Uterus (tissue), 4 donors: ENCODE measurements around the gene WNT2. TPM values are rescaled to one million over a fixed set of nuclear protein-coding genes. Genes with fewer than 3 reads are reported as not detected.

Experiments used
- DNase-seq, 2 donors: peaks; one replicate each; pipeline ENCODE4 v3.0.0-alpha.2; 2019 to 2020
- H3K27ac ChIP-seq, 2 donors: fragments of 200-600 bp; sonication (generic); 1 replicate in 1 of 2; 2 replicates in 1 of 2; pipeline ENCODE4 v1.5.1; 2016 to 2018
- H3K27me3 ChIP-seq, 2 donors: fragments of 200-600 bp; sonication (generic); one replicate each; pipeline ENCODE4 v1.5.1; 2018 to 2019; ENCODE audit warnings: control low read depth in 1 of 2
- H3K36me3 ChIP-seq, 2 donors: fragments of 200-600 bp; sonication (generic); one replicate each; pipeline ENCODE4 v1.5.1; 2019; ENCODE audit warnings: control low read depth in 1 of 2
- H3K4me1 ChIP-seq, 2 donors: fragments of 200-600 bp; sonication (generic); one replicate each; pipeline ENCODE4 v1.5.1; 2018 to 2019; ENCODE audit warnings: control low read depth in 1 of 2
- H3K4me3 ChIP-seq, 2 donors: fragments of 200-600 bp; sonication (generic); 1 replicate in 1 of 2; 2 replicates in 1 of 2; pipeline ENCODE4 v1.5.1; 2018 to 2019; ENCODE audit warnings: mild to moderate bottlenecking in 1 of 2
- H3K9me3 ChIP-seq, 2 donors: fragments of 200-600 bp; sonication (generic); one replicate each; pipeline ENCODE4 v1.5.1; 2019; ENCODE audit warnings: control low read depth in 1 of 2
- POLR2A ChIP-seq, 2 donors: fragments of 450-650 bp; IDR thresholded peaks; one replicate each; pipeline ENCODE4 v1.6.1; 2016; ENCODE audit warnings: antibody characterized with exemption in 2 of 2, mild to moderate bottlenecking in 1 of 2, moderate library complexity in 1 of 2
- intact Hi-C: fragments of 100-400 bp; cut with DNase I; formaldehyde crosslinking; loops from one replicate; pipeline ENCODE4 v1.15.1; 2023; ENCODE audit warnings: low total_unique reads
- total RNA-seq, 4 donors: library from RNA; depleted of rRNA in 3 of 4; stranded (reverse); fragments of >200 nt in 3 of 4; gene quantifications; one replicate each; pipeline versions ENCODE4 v1.1.0 to v1.2.4, GENCODE V29; 2014 to 2023
- TF ChIP-seq, protein P1 (sequence below), 4 experiments: fragments of 200-600 bp in 2 of 4; fragments of 450-650 bp in 2 of 4; sonication (generic) in 2 of 4; IDR thresholded peaks; one replicate each; pipeline ENCODE4 v1.5.1; 2016 to 2019; ENCODE audit warnings: antibody characterized with exemption in 4 of 4, mild to moderate bottlenecking in 2 of 4, moderate library complexity in 1 of 4
- donor health status: DM: yes; HTN: yes; CAD: no.

Gene WNT2
- total RNA-seq, 4 donors from 2014 or later = 1.5 to 8.3 (median 2.3) TPM; not detected in 1

- Histone ChIP-seq H3K4me1 (no peaks in the 10 kb centered on the region), H3K27me3 (no peaks in the 10 kb centered on the region), H3K27ac (no peak overlapping the region), H3K36me3 (no peaks in the 10 kb centered on the region), H3K9me3 (no peaks in the 10 kb centered on the region), H3K4me3 (no peak overlapping the region)
- intact Hi-C loops = no loop called here
- TF ChIP-seq, protein P1, sequence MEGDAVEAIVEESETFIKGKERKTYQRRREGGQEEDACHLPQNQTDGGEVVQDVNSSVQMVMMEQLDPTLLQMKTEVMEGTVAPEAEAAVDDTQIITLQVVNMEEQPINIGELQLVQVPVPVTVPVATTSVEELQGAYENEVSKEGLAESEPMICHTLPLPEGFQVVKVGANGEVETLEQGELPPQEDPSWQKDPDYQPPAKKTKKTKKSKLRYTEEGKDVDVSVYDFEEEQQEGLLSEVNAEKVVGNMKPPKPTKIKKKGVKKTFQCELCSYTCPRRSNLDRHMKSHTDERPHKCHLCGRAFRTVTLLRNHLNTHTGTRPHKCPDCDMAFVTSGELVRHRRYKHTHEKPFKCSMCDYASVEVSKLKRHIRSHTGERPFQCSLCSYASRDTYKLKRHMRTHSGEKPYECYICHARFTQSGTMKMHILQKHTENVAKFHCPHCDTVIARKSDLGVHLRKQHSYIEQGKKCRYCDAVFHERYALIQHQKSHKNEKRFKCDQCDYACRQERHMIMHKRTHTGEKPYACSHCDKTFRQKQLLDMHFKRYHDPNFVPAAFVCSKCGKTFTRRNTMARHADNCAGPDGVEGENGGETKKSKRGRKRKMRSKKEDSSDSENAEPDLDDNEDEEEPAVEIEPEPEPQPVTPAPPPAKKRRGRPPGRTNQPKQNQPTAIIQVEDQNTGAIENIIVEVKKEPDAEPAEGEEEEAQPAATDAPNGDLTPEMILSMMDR (IDR thresholded peaks at IDR 0.05) = no peak
- TF ChIP-seq POLR2A (IDR thresholded peaks at IDR 0.05) = no peak
- DNase-seq = no peak
These were observed 71.2 kb downstream of the WNT2 start for GRCh38 chr7:117251687-117252086.

- TF ChIP-seq, protein P1 (IDR thresholded peaks at IDR 0.05) = no peak
- TF ChIP-seq POLR2A (IDR thresholded peaks at IDR 0.05) = no peak
- Histone ChIP-seq H3K36me3 (no peaks in the 10 kb centered on the region), H3K27ac (no peak overlapping the region), H3K9me3 (no peaks in the 10 kb centered on the region), H3K4me1 (no peaks in the 10 kb centered on the region), H3K27me3 (no peaks in the 10 kb centered on the region), H3K4me3 (no peak overlapping the region)
- DNase-seq = no peak
- intact Hi-C loops = no loop called here
These were observed 72.1 kb downstream of the WNT2 start for GRCh38 chr7:117250801-117251200.

- Histone ChIP-seq H3K27me3 (no peaks in the 10 kb centered on the region), H3K27ac (no peak overlapping the region), H3K4me3 (no peak overlapping the region), H3K9me3 (no peaks in the 10 kb centered on the region), H3K4me1 (no peaks in the 10 kb centered on the region), H3K36me3 (no peaks in the 10 kb centered on the region)
- no peak for TF ChIP-seq POLR2A (IDR thresholded peaks at IDR 0.05)
- TF ChIP-seq, protein P1 (IDR thresholded peaks at IDR 0.05) = no peak
- intact Hi-C loops = no loop called here
- DNase-seq = no peak
These were observed 72.6 kb downstream of the WNT2 start for GRCh38 chr7:117250245-117250644.

DNA sequence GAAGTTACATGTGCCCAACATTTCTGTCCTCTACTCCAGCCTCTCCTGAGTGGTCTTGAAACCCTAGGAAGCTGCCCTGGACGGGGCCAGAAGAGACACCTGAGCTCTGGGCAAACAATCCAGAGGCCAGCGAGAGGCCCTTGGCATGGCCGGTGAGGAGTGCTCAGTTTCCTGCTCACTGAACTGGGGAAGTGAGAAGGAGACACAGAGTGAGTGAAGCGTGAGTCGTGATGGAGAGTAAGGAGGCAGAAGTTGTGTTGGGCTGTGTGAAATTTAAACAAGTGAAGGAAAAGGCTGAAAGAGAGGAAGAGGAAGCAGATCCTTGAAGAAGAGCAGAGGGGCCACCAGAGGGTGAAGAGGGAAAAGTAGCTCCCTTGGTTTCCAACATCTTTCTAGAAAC, 73.2 kb downstream of the WNT2 start:
- no peaks in the 10 kb centered on the region for H3K27me3 ChIP-seq
- no peaks in the 10 kb centered on the region for H3K9me3 ChIP-seq
- no peaks in the 10 kb centered on the region for H3K4me1 ChIP-seq
- no peak for DNase-seq
- no peak overlapping the region for H3K27ac ChIP-seq
- no peaks in the 10 kb centered on the region for H3K36me3 ChIP-seq
- intact Hi-C loops = no loop called here
- TF ChIP-seq POLR2A (IDR thresholded peaks at IDR 0.05) = no peak
- TF ChIP-seq, protein P1 (IDR thresholded peaks at IDR 0.05) = no peak
- H3K4me3 ChIP-seq = no peak overlapping the region

GRCh38 chr7:117248829-117249228, 74.0 kb downstream of the WNT2 start:
- no peak for DNase-seq
- no peaks in the 10 kb centered on the region for H3K9me3 ChIP-seq
- no peaks in the 10 kb centered on the region for H3K36me3 ChIP-seq
- H3K4me3 ChIP-seq = no peak overlapping the region
- TF ChIP-seq, protein P1 (IDR thresholded peaks at IDR 0.05) = no peak
- TF ChIP-seq POLR2A (IDR thresholded peaks at IDR 0.05) = no peak
- H3K27me3 ChIP-seq = no peaks in the 10 kb centered on the region
- H3K27ac ChIP-seq = no peak overlapping the region
- no peaks in the 10 kb centered on the region for H3K4me1 ChIP-seq
- intact Hi-C loops = no loop called here
